SKM-1 treated with dmso at 0.1 percent for 144 hours (cell line): ENCODE results near the gene HLCS.

ENCODE experiments used
- DNase-seq: peaks from one replicate; lab custom pipeline; 2025; ENCODE audit not compliant: unreplicated experiment; lab: John Stamatoyannopoulos, UW

HLCS gene

DNA sequence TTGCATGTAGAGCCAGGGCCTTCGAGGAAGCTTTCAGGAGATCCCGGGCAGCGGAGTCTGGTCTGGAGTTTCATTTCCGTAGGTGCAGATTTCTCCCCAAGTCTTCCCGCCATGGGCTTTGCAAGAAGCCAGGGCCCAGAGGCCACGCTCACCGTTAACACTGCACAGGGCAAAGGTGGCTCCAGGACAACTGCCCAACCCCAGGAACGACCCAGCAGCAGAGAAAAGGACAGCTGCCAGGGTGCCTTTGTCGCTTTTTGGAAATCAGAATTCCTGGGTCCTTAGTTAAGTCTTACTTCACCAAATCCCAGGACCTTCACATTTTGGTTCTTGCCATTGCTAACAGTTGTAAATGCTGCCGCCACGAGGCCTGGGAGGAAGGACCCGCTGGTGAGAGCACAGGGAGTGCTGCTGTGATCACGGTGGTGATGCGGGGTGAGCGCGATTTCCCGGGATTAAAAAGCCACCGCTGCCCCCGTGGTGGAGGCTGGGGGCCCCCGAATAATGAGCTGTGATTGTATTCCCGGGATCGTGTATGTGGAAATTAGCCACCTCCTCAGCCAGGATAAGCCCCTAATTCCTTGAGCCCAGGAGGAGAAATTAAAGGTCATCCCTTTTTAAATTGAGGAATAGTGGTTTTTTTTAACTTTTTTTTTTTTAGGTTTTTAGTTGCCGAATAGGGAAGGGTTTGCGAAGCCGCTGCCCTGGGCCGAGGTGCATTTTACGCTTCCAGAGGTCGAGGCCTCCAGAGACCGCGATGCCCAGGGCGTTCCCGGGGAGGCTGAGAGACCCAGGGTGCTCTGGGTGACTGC lies 259.3 kb downstream of the HLCS start:
- DNase-seq, result no peak

DNA sequence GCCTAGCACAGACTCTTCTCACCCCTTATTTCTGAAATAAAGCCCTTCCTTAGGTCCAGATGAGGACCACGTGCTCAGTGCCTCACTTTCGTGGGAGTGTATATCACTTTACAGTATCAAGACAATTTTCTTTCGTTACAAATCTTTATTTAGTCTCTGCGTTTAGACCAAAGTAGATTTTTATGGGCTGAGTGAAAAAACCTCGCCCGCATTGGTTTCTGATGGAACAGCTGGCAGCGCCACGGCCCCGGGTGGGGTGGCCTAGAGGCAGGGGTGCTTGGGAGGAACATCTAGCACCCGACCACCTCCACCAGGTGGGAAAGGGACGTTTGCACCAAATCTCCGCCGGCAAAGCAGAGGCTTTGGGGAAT lies 260.0 kb downstream of the HLCS start:
- no peak for DNase-seq

DNA sequence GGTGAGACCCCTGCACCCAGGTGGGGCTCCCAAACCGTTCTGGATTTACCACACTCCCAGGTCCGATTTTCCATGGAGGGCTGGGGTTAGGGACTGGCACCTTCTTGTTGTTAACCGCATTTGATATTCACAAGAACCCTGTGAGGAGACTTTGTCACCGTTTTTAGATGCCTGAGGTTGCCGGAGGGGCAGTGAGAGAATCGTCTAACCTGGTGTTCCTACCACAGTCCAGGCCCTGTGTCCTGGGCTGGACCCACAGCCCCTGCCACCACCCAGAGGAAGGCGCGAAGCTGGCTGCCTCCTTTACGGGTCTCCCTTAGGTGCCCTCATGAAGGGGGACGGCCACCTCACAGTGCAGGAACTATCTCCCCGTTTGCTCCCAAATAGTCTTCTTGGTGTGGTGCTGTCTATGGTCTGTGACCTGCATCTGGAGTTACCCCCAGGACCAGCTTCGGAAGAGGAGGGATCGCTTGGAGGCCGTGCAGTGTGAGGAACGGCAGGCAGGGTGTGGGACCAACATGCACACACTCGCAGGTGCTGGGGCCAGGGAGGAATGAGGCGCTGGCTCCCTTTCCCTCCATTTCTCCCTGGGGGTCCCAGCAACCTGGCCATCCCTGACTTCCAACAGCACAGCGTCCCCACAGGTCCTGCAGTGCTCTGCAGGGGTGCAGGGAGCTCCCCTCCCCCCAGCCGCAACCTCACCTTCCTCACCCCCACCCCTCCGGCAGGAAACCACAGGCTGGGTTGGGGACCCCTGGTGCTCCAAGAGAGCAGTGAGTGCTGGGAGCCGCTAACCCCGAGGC lies 260.6 kb downstream of the HLCS start:
- DNase-seq, result no peak

DNA sequence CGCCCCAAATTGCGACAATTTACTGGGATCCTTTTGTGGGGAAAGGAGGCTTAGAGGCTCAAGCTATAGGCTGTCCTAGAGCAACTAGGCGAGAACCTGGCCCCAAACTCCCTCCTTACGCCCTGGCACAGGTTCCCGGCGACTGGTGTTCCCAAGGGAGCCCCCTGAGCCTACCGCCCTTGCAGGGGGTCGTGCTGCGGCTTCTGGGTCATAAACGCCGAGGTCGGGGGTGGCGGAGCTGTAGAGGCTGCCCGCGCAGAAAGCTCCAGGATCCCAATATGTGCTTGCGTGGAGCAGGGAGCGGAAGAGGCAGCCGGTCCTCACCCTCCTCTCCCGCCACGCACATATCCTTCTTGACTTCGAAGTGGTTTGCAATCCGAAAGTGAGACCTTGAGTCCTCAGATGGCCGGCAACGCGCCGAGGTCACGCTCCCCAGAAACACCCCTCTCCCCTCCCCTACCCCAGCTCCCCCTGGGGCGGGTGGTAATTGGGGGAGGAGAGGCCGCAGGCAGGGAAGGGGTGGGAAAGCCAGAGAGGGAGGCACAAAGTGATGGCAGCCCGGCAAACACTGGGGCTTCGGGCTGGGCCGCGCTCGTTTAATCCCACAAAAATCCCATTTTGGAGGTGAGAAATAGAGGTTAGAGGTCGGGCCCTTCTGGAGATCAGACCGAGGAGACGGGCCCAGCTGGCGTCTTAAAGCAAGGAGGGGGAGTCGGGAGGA lies 261.4 kb downstream of the HLCS start:
- DNase-seq, result no peak

DNA sequence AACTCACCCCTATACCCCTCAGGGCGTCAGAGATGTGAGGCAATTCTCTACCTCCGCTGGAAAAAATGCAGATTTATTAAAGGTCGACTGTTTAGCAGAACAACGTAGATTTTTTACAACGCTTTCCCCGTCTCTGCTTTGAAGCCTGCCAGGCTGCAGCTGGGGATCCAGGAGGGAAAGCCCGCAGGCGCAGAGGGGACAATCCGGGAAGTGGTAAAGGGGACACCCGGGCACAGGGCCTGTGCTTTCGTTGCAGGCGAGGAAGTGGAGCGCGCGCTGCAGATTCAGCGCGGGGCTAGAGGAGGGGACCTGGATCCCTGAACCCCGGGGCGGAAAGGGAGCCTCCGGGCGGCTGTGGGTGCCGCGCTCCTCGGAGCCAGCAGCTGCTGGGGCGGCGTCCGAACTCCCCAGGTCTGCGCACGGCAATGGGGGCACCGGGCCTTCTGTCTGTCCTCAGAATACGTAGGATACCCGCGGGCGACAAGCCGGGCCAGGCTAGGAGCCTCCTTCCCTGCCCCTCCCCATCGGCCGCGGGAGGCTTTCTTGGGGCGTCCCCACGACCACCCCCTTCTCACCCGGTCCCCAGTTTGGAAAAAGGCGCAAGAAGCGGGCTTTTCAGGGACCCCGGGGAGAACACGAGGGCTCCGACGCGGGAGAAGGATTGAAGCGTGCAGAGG lies 262.1 kb downstream of the HLCS start:
- no peak for DNase-seq

DNA sequence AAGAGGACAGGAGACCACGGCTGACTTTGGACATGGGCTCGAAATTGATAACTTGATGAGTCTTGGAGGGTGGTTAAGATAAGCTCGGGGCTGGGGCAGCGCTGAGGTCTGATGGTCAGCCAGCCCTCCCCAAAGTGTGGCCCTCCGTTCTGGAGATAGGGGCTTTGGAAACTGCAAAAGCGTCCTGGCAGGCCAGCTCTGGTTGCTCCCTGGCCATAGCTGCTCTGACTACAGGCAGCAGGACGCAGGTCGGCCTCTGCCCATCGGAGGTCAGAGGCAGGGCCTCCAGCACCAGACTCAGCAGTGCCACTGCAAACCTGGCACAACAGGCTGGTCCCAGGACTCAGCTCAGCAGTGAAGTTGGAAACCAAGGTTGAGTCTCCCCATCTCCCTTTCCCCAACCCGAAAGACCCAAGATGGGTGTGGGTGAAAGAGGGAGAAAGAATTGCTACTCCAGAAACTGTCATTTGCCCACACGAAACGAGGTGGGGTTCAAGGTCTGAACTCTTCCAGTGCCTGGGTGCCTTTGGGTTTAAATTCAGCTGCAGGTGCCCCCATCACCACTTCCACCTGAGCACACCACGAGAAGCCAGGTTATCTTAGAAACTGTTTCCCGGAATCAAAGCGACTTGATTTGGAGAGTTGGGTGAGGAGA lies 262.7 kb downstream of the HLCS start:
- no peak for DNase-seq

DNA sequence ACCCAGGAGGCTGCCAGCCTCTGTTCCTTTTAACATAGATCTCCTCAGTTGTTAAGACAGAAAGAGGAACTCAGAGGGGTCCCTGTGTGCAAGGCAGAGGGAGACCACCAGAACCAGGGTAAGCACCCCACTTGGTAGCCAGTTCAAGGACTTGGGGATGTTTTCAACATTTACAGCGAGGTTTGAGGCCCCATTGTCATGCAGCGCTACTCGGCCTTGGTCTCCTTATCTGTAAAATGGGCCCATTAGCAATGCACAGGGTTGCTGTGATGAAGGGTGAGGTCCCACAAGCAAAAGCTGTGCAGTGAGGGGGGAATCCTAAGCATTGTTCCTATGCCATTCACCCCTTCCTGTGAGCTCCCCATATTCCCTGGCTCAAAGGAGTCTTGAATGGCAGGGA lies 263.3 kb downstream of the HLCS start:
- no peak for DNase-seq

DNA sequence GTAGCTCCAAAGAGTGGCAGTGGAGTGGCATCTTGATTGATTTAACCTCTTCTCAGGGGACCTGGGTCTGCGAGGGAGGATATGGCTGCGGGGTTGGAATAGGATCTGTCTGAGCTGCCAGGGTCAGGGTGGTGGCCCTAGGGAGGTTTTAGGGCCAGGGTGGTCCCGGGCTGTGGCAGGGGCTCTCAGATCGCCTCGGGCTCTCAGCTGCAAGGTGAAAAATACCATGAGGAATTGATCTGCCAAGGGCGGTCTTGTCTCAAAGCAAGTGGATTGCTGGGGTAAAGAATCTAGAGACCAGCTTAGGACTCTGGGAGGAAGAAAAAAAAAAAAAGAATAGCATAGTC lies 263.9 kb downstream of the HLCS start:
- DNase-seq, result no peak

DNA sequence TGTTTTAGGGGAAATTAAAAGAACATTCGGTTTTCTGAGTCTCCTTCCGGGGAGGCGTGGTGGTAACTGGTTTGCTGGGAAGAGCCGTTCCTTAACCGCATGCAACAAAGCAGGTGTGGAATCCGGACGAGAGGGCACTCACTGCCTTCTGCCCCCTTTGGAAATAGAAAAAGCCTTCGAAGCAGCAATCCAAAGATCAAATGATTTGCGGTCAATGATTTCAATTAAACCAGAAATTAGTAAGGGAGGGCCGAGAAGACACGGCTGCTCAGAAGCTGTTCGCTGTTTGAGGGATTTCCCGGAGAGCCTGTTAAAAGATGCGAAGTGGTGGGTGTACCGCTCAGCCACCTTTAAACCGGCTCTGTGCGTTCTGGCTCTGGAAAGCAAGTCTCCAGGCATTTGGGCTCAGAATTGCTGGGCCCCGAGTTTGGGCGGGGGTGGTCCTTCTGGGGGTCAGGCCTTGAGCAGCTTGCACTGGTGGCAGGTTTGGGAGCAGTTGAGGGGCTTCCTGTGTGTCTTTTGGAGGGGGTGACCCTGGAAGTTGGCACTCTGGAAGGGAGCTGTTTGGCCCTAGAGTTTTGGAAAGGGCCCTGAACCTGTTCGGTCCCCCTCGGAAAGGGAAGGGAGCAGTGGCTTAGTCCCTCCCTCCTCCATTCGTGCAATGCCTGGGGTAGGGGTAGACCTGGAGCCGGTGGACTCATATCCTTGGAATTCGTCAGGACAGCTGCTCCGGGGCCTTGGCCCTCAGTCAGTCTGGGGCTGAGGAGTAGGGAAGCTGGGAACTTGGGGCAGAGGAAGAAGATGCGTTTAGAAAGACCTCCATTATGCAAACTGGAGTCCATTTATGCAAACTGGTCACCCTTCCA lies 264.5 kb downstream of the HLCS start:
- DNase-seq, result no peak

DNA sequence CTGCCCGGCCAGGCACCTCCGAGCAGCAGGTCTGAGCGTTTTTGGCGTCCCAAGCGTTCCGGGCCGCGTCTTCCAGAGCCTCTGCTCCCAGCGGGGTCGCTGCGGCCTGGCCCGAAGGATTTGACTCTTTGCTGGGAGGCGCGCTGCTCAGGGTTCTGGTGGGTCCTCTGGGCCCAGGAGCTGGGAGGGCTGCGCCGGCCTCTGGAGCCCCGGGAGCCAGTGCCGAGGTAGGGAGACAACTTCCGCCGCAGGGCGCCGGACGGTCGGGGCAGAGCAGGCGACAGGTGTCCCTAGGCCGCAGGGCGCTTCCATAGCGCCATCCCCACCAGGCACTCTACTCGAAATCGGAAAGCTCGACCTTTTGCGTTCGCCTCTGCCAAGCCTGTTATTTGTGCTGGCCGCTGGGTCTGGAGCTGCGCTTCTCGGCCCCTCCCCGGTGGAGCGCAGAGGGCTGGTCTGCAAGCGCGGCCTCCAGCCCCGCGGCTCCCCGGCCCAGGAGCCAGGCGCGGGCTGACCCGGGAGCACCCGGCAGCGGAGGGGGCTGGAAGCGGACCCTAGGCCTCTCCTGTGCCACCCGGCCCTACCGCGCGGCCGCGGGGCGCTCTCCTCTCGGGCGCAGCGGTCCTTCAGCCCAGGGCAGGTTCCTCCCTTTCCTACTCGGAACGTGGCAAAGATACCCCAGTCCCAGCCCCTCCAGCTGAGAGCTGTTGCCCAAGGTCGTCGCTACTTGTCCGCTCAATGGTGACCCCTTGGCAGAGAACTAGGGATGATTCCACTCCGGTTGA lies 265.3 kb downstream of the HLCS start:
- no peak for DNase-seq
